Measurements from ENCODE around the gene MRPL43. TPM values are rescaled to one million over a fixed set of nuclear protein-coding genes. Genes with fewer than 3 reads are reported as not detected.
A peak's percentile ranks its signal among the peaks of the same experiment; 100 is the strongest.

The MRPL43 gene
- total and polyA plus RNA-seq, 12 donors, result 58.4 to 214 (median 129) TPM

- H3K4me3 ChIP-seq, result peak overlapping the region in 2 of 4 donors; percentile 58 to 69
- intact Hi-C loops (cut with DNase I), result no loop called here
- TF ChIP-seq CTCF (IDR thresholded peaks at IDR 0.05) (no peak), POLR2A (IDR thresholded peaks at IDR 0.05) (no peak)
Observed at GRCh38 chr10:101030496-101031127, 43.3 kb upstream of the MRPL43 start.

GRCh38 chr10:101029520-101030295 is 42.4 kb upstream of the MRPL43 start:
- Histone ChIP-seq H3K27ac (no peak overlapping the region), H3K4me3 (no peak overlapping the region), H3K9me3 (replicated peaks in 1 of 3) (no peaks in the 10 kb centered on the region), H3K4me1 (replicated peaks in 1 of 2) (peaks cover 14 to 26% of the 10 kb centered on the region in 2 donors), H3K36me3 (replicated peaks in 1 of 2) (peaks cover 0 to 2% of the 10 kb centered on the region in 2 donors), H3K27me3 (no peaks in the 10 kb centered on the region)
- no peak for TF ChIP-seq CTCF (IDR thresholded peaks at IDR 0.05)
- TF ChIP-seq POLR2A (IDR thresholded peaks at IDR 0.05), result no peak
- 59 to 75% (median 67%) methylated on average over 11 to 27 of the region's 27 CpGs for WGBS, 4 donors
- intact Hi-C loops (cut with DNase I), result no loop called here
- DNase-seq, result no peak

More at GRCh38 chr10:101030496-101031127, 43.3 kb upstream of the MRPL43 start:
- Histone ChIP-seq H3K4me1 (replicated peaks in 1 of 2) (peaks cover 14 to 26% of the 10 kb centered on the region in 2 donors), H3K27me3 (no peaks in the 10 kb centered on the region), H3K36me3 (replicated peaks in 1 of 2) (peaks cover 0 to 11% of the 10 kb centered on the region in 2 donors), H3K27ac (peak overlapping the region in 2 of 5 donors; percentile 96 to 98), H3K9me3 (replicated peaks in 1 of 3) (no peaks in the 10 kb centered on the region)
- WGBS, 4 donors, result 10 to 22% (median 15%) methylated on average over 7 to 25 of the region's 25 CpGs
- no peak for DNase-seq

- Histone ChIP-seq H3K27ac (no peak overlapping the region), H3K4me3 (no peak overlapping the region), H3K27me3 (no peaks in the 10 kb centered on the region), H3K36me3 (replicated peaks in 1 of 2) (no peaks in the 10 kb centered on the region), H3K4me1 (replicated peaks in 1 of 2) (peaks cover 14 to 24% of the 10 kb centered on the region in 2 donors), H3K9me3 (replicated peaks in 1 of 3) (no peaks in the 10 kb centered on the region)
- TF ChIP-seq CTCF (IDR thresholded peaks at IDR 0.05), result no peak
- no peak for TF ChIP-seq POLR2A (IDR thresholded peaks at IDR 0.05)
- intact Hi-C loops (cut with DNase I), result no loop called here
- no peak for DNase-seq
- WGBS, 4 donors, result 48 to 74% (median 69%) methylated on average over 7 of the region's 7 CpGs
Observed at GRCh38 chr10:101028446-101029337, 41.4 kb upstream of the MRPL43 start.

Measured in adrenal gland (tissue), 12 donors.